GM12892 (cell line): ENCODE measurements around the gene MT1A.

Source experiments
- POLR2A ChIP-seq: IDR thresholded peaks from 2 replicates; pipeline ENCODE4 v1.6.1; 2011; ENCODE audit warnings: low read depth, low read length, control low read depth
- POLR2AphosphoS5 ChIP-seq: IDR thresholded peaks from 2 replicates; pipeline ENCODE4 v1.6.1; 2011; ENCODE audit warnings: low read depth, low read length, control low read depth

DNA sequence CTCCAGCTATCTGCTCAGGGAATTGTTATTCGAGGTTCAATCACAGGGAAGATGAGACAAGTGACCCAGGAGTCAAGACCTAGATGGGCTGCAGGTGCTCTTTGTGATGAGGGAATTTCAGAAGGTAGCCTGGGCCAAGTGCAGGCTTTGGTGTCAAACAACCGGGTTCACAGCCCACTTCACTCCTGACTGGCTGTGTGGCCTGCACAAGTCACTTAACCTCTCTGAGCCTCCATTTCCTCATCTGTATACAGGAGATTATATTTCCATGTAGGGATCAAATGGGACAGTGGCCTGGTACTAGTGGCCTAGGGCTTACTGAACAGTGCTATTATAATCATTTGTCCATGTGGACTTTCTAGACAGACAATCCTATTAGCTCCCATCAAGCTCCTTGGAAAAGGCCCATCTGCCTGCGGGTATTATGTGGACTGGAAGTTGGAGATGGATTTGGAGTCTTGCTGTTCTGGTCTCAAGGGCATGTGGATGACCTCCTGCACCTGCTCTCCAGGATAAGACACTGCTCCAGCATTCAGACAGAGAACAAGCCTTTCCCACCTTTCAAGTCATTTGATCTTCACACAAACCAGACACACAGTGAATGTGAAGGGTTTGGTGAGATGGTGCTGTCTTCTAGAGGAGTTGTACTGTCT, 40.7 kb downstream of the MT1A start:
- TF ChIP-seq POLR2A (no peak), POLR2AphosphoS5 (no peak)
